HG03460 (cell line): Measurements from ENCODE around the gene METTL18.
"Not testable (repeated sequence)": the region's sequence is repeated elsewhere in the genome, so short reads cannot be mapped to it uniquely, and the experiment has no call there.

Experiments used
- ATAC-seq: cut with Tn5 transposase; IDR thresholded peaks from one replicate; pipeline ENCODE4 v1.9.1; 2021; ENCODE audit not compliant: unreplicated experiment

METTL18 gene

GRCh38 chr1:169794530-169795416 lies at the start of gene METTL18:
Gene METTL18 (minus strand): TSS chr1:169794907. CDS start chr1:169793695, 1,212 bp downstream.
- peak; percentile 96 for ATAC-seq

GRCh38 chr1:169838942-169839341 lies 44.2 kb upstream of the METTL18 start:
- ATAC-seq = no peak

GRCh38 chr1:169836198-169836597 lies 41.5 kb upstream of the METTL18 start:
- ATAC-seq = no peak

GRCh38 chr1:169835647-169836046 lies 40.9 kb upstream of the METTL18 start:
- ATAC-seq = no peak

- no peak for ATAC-seq
Observed at GRCh38 chr1:169834869-169835268, 40.2 kb upstream of the METTL18 start.

- ATAC-seq = no peak
Observed at GRCh38 chr1:169833179-169833901, 38.6 kb upstream of the METTL18 start.

DNA sequence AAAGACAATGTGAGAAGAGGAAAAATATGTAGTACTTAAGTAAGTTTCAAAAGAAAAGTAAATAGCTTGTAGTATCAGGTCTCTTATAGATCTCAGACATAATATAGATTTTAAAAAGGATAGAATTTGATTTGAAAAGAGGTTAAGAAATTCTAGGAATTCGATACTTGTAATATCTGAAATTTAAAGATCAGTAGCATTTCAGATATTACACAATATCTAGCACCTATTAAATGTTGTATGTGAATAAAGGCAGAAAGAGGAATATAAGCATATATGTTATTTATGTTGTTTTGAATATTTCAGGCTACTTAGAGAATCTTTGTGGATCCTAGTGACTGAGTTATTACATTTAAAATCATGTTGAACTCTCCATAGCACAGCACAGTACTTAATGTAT lies 35.0 kb upstream of the METTL18 start:
- ATAC-seq = no peak

- no peak for ATAC-seq
Observed at GRCh38 chr1:169824153-169824552, 29.4 kb upstream of the METTL18 start.

DNA sequence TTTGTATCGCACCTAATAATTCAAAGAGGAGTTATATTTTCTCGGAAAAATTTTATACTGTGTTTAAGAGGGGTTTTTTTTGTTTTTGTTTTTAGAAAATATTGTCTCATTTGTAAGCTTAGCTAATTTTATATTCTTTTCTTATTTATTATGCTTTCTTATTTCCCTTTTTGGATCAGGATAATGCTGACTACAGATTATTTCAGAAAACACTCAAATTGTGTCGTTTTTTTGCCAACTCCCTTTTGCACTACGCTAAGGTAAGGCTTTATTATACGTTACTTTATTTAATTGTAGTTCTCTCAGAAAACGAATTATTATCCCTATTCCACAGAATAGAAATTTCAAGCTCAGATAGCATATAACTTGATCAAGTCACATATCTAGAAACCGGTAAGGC lies 26.8 kb upstream of the METTL18 start:
- ATAC-seq = no peak

- no peak for ATAC-seq
Observed at GRCh38 chr1:169816617-169817016, 21.9 kb upstream of the METTL18 start.

DNA sequence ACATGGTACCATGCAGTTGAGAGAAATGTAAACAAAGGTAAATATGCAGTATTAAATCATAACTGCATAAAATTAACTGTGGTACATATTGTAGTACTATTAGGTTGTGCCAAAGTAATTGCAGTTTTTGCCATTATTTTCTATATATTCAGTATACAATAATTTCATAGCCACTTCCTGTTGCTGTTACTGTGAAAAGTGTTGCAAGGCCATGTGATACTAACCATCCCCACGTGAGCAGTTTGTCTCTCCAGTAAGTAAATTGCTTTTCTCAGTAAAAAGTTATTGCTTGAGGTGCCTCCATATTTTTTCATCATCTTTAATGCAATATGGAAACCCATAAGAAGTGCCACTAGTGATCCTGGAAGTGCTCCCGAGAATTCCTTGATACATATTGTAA lies 19.6 kb upstream of the METTL18 start:
- no peak for ATAC-seq

GRCh38 chr1:169812131-169812530 lies 17.4 kb upstream of the METTL18 start:
- no peak for ATAC-seq

DNA sequence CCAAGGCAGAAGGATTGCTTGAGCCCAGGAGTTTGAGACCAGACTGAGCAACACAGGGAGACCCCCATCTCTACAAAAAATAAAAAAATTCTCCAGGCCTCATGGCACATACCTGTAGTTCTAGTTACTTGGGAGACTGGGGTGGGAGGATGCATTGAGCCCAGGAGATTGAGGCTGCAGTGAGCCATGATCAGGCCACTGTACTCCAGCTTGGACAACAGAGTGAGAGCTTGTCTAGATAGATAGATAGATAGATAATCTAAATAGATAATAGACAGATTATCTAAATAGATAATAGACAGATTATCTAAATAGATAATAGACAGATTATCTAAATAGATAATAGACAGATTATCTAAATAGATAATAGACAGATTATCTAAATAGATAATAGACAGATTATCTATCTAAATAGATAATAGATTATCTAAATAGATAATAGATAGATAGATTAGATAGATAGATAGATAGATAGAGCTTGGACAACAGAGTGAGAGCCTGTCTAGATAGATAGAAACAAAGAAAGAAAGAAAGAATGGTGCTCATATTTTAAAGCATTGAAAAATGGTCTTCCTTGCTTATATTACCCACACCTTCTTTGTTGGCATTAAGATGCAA lies 16.8 kb upstream of the METTL18 start:
- not testable (repeated sequence) for ATAC-seq

DNA sequence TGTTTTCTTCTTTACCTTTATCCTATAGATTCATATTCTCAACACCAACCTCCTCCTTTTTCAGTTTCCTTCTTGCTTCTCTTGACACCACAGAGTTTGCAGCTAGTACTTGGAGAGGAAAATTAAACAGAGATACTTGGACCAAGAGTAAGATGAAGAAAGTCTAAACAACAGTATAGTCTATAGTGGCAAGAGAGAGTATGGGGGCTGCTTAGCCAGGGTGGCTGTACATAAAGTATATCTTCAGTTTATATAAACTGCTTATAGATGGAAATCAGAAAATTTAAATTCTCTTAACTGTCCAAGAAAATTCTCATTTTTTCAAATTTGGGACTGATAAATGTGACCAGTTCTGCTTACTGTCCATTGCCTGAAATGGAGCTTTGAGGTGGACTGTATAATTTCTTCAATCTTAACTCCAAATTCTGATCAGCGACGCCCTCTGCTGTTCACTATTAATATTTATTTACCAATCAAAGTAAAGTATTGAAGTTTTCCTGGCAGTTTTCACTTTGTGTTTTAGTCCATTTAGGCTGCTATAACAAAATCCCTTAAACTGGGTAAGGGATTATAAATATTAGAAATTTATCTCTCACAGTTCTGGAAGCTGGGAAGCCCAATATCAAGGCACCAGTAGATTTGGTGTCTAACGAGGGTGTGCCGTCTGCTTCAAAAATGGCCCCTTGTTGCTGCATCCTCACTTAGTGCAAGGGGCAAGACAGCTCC lies 14.8 kb upstream of the METTL18 start:
- no peak for ATAC-seq

DNA sequence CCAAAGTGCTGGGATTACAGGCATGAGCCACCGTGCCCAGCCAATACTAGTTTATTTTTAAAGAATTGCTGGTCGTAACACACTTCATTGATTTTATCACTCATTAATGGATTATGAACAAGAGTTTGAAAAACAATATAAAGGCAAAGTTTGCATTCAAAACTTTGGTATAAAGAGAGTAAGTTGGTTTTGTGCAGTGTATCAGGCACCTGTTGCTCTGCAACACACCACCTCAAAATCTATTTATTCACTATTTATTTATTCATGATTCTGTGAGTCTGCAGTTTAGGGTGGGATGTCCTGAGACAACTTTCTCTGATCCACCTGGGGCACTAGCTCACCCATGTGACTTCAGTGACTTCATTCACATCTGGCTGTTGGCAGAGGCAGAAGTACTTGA lies 10.2 kb upstream of the METTL18 start:
- ATAC-seq = no peak

DNA sequence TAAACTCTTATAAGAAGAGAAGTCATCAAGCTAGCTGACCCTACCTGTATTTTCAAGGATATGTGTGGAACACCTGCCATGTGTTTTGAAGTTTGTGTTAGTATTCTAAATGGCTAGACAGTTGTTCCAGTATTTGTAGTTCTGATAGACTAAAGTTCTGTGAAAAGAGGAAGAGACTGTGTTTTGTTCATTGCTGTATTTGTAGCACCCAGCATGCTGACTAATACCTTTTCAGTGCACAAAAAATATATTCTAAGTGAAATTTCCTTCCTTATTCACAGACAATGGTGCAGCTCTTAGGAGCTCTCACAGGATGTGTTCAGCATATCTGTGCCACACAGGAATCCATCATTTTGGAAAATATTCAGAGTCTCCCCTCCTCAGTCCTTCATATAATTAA lies 8.2 kb upstream of the METTL18 start:
- no peak for ATAC-seq

DNA sequence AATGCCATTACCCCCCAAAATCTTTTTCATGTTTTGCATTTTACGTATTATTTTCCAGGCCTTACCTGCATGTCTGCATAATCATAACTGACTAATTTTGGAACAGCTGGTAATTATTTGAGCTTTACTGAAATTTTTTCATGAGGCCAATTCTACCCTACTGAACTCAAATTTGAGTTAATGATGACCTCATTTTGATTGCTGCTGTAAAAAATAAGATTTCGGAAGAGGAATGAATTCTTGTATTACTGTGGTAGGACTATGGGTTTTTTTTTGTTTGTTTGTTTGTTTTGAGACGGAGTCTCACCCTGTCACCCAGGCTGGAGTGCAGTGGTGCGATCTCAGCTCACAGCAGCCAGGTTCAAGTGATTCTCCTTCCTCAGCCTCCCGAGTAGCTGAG lies 2.6 kb upstream of the METTL18 start:
- ATAC-seq = no peak

DNA sequence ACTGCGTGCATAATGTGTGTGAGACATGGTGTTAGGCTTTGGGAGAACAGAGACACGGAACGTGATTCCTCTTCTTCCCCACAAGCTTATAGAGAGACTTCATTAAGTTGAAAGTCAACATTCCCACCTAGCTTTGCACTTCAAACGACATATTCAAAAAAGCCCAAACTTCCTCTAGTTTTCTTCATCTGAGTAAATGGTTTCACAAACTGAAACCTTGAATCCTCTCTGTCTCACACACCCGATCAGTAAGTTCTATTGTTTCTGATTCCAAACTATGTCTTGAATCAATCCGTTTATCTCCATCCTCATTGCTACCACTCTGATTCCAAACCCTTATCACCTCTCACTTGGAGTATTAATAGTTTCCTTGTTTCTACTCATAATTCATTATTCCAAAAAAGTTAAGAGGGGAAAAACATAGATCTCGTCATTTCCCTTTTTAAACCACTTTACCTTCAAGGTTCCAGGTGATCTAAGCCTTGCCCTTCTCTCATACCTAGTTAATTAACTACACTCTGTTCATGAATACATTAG lies 1.6 kb upstream of the METTL18 start:
- no peak for ATAC-seq

- ATAC-seq = no peak
Observed at GRCh38 chr1:169795687-169796086, 980 bp upstream of the METTL18 start.

DNA sequence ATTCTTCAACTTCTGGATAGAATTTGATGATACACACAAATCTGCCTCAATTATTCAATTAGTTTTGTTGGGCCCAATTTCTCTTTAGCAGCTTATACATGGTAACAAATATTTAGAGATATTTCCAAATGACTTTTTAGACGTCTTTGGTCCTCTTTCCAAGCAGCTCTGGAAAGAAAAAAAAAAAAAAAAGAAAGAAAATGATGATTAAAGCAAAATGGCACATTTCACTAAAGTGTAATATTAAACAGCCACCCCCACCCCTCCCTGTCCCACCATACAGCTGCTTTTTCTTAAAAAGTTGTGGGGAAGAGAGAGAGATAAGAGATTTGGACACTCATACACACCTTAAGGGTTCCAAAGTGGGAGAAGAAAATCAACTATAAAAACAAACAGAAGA lies 977 bp downstream of the METTL18 start:
- no peak for ATAC-seq

GRCh38 chr1:169788402-169788801 lies 6.3 kb downstream of the METTL18 start:
- ATAC-seq = no peak
